K562 (cell line): ENCODE measurements around the gene FMN2. TPM values are rescaled to one million over a fixed set of nuclear protein-coding genes. Genes with fewer than 3 reads are reported as not detected.

Source experiments
- ATAC-seq: fragments of 200-7000 bp; cut with Tn5 transposase; 3 replicates; pipeline ENCODE4 v1.9.1; 2020; ENCODE audit warnings: moderate library complexity
- BruUV-seq: library from RNA; stranded (reverse); fragments of 400-500 nt; replicated peaks from 2 replicates; lab custom pipeline; 2021; lab: Mats Ljungman, UMichigan
- CTCF ChIA-PET: fragments of 300-600 bp; formaldehyde crosslinking; extraction: SDS; loops from one replicate; lab custom pipeline; 2021; ENCODE audit warnings: low intra/inter-chr PET ratio; lab: Yijun Ruan, JAX
- POLR2A ChIA-PET: fragments of 300-600, 350-650 bp; sonication (Branson Sonifier 250); formaldehyde crosslinking; extraction: SDS; loops from one replicate; lab custom pipeline; 2021; ENCODE audit warnings: antibody characterized with exemption, inconsistent platforms; lab: Yijun Ruan, JAX
- DNase-seq, 4 experiments: peaks; one replicate each; pipeline versions ENCODE4 v3.0.0 to v3.0.0-alpha.2; 2011 to 2018; ENCODE audit warnings: low spot score in 3 of 4, mixed read lengths in 3 of 4; ENCODE audit errors: extremely low read depth in 1 of 4
- FAIRE-seq: peaks from 2 replicates; lab custom pipeline; 2011; peaks lifted over from hg19 to GRCh38; lab: Jason Lieb, UNC
- H2AFZ ChIP-seq: 2 replicates; pipeline ENCODE4 v1.6.0; 2011; ENCODE audit warnings: low read depth, low read length, control low read depth, inconsistent platforms
- H3K27ac ChIP-seq: fragments of 200-600 bp; 3 replicates; pipeline ENCODE4 v1.8.0; 2011; ENCODE audit warnings: low read depth, mild to moderate bottlenecking, control low read depth, inconsistent platforms, low read length, moderate library complexity, mixed read lengths; ENCODE audit errors: extremely low read depth
- H3K27me3 ChIP-seq, 2 experiments: fragments of 300-600 bp in 1 of 2; 2 replicates in 1 of 2; 3 replicates in 1 of 2; pipeline versions ENCODE4 v1.6.0 to v1.8.0; 2011; ENCODE audit warnings: inconsistent platforms in 2 of 2, low read length in 2 of 2, mild to moderate bottlenecking in 1 of 2, mixed read lengths in 1 of 2, moderate library complexity in 1 of 2; ENCODE audit not compliant: control insufficient read depth in 2 of 2, insufficient read depth in 2 of 2
- H3K36me3 ChIP-seq: fragments of 300-600 bp; 3 replicates; pipeline ENCODE4 v1.8.0; 2011; ENCODE audit warnings: mild to moderate bottlenecking, low read length, inconsistent platforms; ENCODE audit not compliant: control insufficient read depth, insufficient read depth
- H3K4me1 ChIP-seq, 2 experiments: fragments of 200-600 bp in 1 of 2; replicated peaks in 1 of 2; 2 replicates in 1 of 2; 3 replicates in 1 of 2; pipeline versions ENCODE4 v1.5.1 to v1.8.0; 2011; ENCODE audit warnings: inconsistent platforms in 2 of 2, low read length in 2 of 2, mild to moderate bottlenecking in 1 of 2, mixed read lengths in 1 of 2, moderate library complexity in 1 of 2; ENCODE audit not compliant: control insufficient read depth in 2 of 2, insufficient read depth in 2 of 2
- H3K4me2 ChIP-seq: 2 replicates; pipeline ENCODE4 v1.6.1; 2011; ENCODE audit warnings: low read length, control low read depth, inconsistent platforms, mixed read lengths; ENCODE audit not compliant: insufficient read depth
- H3K4me3 ChIP-seq: fragments of 200-600 bp; sonication (generic), shearing (Covaris generic); 2 replicates; pipeline ENCODE4 v1.5.1; 2016; ENCODE audit warnings: control low read depth, inconsistent platforms
- H3K79me2 ChIP-seq: fragments of 200-600 bp; 3 replicates; pipeline ENCODE4 v1.8.0; 2011; ENCODE audit warnings: low read length, inconsistent platforms; ENCODE audit not compliant: control insufficient read depth, insufficient read depth
- H3K9ac ChIP-seq, 2 experiments: 2 replicates each; pipeline versions ENCODE4 v1.6.0 to v1.6.1; 2011; ENCODE audit warnings: low read depth in 2 of 2, low read length in 2 of 2, control low read depth in 1 of 2, inconsistent platforms in 1 of 2, mild to moderate bottlenecking in 1 of 2, mixed read lengths in 1 of 2; ENCODE audit not compliant: insufficient read depth in 1 of 2
- H3K9me1 ChIP-seq: one replicate; pipeline ENCODE4 v1.6.0; 2011; ENCODE audit warnings: inconsistent platforms, mild to moderate bottlenecking, low read length, moderate library complexity; ENCODE audit not compliant: control insufficient read depth, insufficient read depth
- H3K9me3 ChIP-seq: replicated peaks from 2 replicates; pipeline ENCODE4 v1.5.1; 2011; ENCODE audit warnings: low read depth, low read length, inconsistent platforms; ENCODE audit not compliant: control insufficient read depth, insufficient read depth
- H4K20me1 ChIP-seq: replicated peaks from 2 replicates; pipeline ENCODE4 v1.6.1; 2011; ENCODE audit warnings: low read length, inconsistent platforms, mixed read lengths; ENCODE audit not compliant: control insufficient read depth, insufficient read depth
- BACH1 ChIP-seq: fragments of 200-800 bp; sonication (Bioruptor generic); IDR thresholded peaks from 2 replicates; pipeline ENCODE4 v1.6.1; 2016; ENCODE audit warnings: missing genetic modification characterization, missing compliant biosample characterization
- CREB1 ChIP-seq, 2 experiments: sonication (generic) in 1 of 2; formaldehyde crosslinking in 1 of 2; IDR thresholded peaks; 2 replicates each; pipeline versions ENCODE4 v1.6.1 to v1.8.0; 2012 to 2022; ENCODE audit warnings: inconsistent platforms in 1 of 2, mild to moderate bottlenecking in 1 of 2, missing genetic modification reagents in 1 of 2, moderate library complexity in 1 of 2
- CTCF ChIP-seq, 3 experiments: IDR thresholded peaks in 2 of 3; conservative IDR thresholded peaks in 1 of 3; 2 replicates each; pipeline ENCODE4 v1.5.1; 2011 to 2012; ENCODE audit warnings: low read length in 3 of 3, mild to moderate bottlenecking in 3 of 3, control low read depth in 2 of 3, improper control_type of control experiment in 1 of 3, inconsistent platforms in 1 of 3, low read depth in 1 of 3, mixed read lengths in 1 of 3, moderate library complexity in 1 of 3; ENCODE audit not compliant: insufficient read depth in 2 of 3
- RAD21 ChIP-seq, 2 experiments: fragments of 250-450 bp in 1 of 2; fragments of 450-650 bp in 1 of 2; sonication (Bioruptor Pico) in 1 of 2; formaldehyde crosslinking in 1 of 2; IDR thresholded peaks in 1 of 2; conservative IDR thresholded peaks in 1 of 2; 2 replicates each; pipeline versions ENCODE4 v1.4.0 to v1.8.0; 2020 to 2022; ENCODE audit warnings: mild to moderate bottlenecking in 2 of 2, moderate library complexity in 1 of 2
- SFPQ ChIP-seq: fragments of 200-400 bp; formaldehyde crosslinking; IDR thresholded peaks from 2 replicates; pipeline ENCODE4 v1.6.1; 2017; ENCODE audit warnings: mild to moderate bottlenecking, low read depth, low read length, moderate library complexity
- ZBTB2 ChIP-seq: fragments of 450-650 bp; IDR thresholded peaks from 2 replicates; pipeline ENCODE4 v1.6.1; 2016; ENCODE audit warnings: antibody characterized with exemption
- WGBS: fragments of 100-300 bp; shearing (Covaris generic); methylation state at CpG from one replicate; pipeline ENCODE4 v1.1.6; 2016; ENCODE audit warnings: low coverage, mixed read lengths; ENCODE audit not compliant: insufficient coverage; ENCODE audit errors: missing lambda C conversion rate; 5-methylcytosine and 5-hydroxymethylcytosine counted together
- in situ Hi-C: fragments of 300-500 bp; cut with MboI; formaldehyde crosslinking; loops from 4 replicates; pipeline ENCODE4 v1.15.0; 2018; ENCODE audit warnings: inconsistent platforms, mixed read lengths
- intact Hi-C: fragments of 100-400 bp; cut with micrococcal nuclease; formaldehyde crosslinking; loops from 2 replicates; pipeline ENCODE4 v1.14.2; 2022
- polyA plus RNA-seq, 8 experiments: library from polyadenylated mRNA; depleted of rRNA in 4 of 8; stranded (reverse) in 5 of 8; unstranded in 3 of 8; fragments of >200 nt; fragmentation: Nextera tagmentation in 2 of 8; fragmentation: Illumina TruSeq in 1 of 8; extraction: Ambion mirVana in 2 of 8; extraction: Trizol in 1 of 8; gene quantifications; 2 replicates each; pipeline versions ENCODE4 v1.2.1 to v1.2.3, GENCODE V29; 2011 to 2014; ENCODE audit warnings: inconsistent platforms in 1 of 8, missing spikeins in 1 of 8
- total RNA-seq, 7 experiments: library from RNA; depleted of rRNA in 6 of 7; stranded (reverse); fragments of >200 nt in 6 of 7; fragmentation: Illumina TruSeq in 2 of 7; extraction: Trizol in 2 of 7; gene quantifications; 2 replicates each; pipeline versions ENCODE4 v1.2.1 to v1.2.3, GENCODE V29; 2011 to 2021; ENCODE audit warnings: low replicate concordance in 1 of 7

The FMN2 gene
- total and polyA plus RNA-seq, 9 of the 15 experiments (the other 6 are each of a cell fraction or from before 2014, with no cell fraction given): 0.15 to 0.45 (median 0.16) TPM; not detected in 3

- no peak for TF ChIP-seq ZBTB2
- no peak for TF ChIP-seq CREB1 (IDR thresholded peaks at IDR 0.05)
- no peak for TF ChIP-seq CREB1 (CRISPR knock-in tag; IDR thresholded peaks at IDR 0.05)
- no peak for TF ChIP-seq SFPQ
Measured at GRCh38 chr1:240148333-240148732, 56.6 kb downstream of the FMN2 start (continued).

- Histone ChIP-seq H3K4me1 (no peaks in the 10 kb centered on the region), H3K27ac (no peak overlapping the region), H3K27me3 (no peaks in the 10 kb centered on the region), H3K9ac (no peak overlapping the region), H3K9me1 (no peaks in the 10 kb centered on the region), H3K36me3 (no peaks in the 10 kb centered on the region), H2AFZ (no peak overlapping the region), H4K20me1 (no peaks in the 10 kb centered on the region), H3K79me2 (no peaks in the 10 kb centered on the region), H3K9me3 (no peaks in the 10 kb centered on the region), H3K4me2 (no peak overlapping the region), H3K4me3 (no peak overlapping the region)
- in situ Hi-C loops: no loop called here
- ChIA-PET POLR2A (interaction anchor here (1.0 to 1.1 kb wide), 2 partner anchors 9 to 22 kb away, joined by 4 to 6 read pairs; no protein-coding TSS in a partner anchor), CTCF (interaction anchor here (0.6 to 0.7 kb wide), 3 partner anchors 22 to 199 kb away, joined by 3 to 4 read pairs (median 4); no protein-coding TSS in a partner anchor)
- ATAC-seq (peak; percentile 73), DNase-seq (peak; percentile 9 to 37 (median 32)), FAIRE-seq (peak; percentile 54)
- WGBS: 1% methylated on average over 3 of the region's 3 CpGs
- intact Hi-C loops: loop anchor here (10.0 kb wide), 1 partner anchor 195 kb away; no protein-coding TSS in a partner anchor
- TF ChIP-seq CTCF (IDR thresholded peaks at IDR 0.05 in 2 of 3, conservative IDR thresholded peaks at IDR 0.05 in 1 of 3; ENCODE audit: insufficient read depth in 2 of 3, low read depth in 1 of 3, low read length in 3 of 3) (peak; percentile 22 to 60 (median 47); a peak in 5 of 6 replicates), RAD21 (CRISPR knock-in tag; conservative IDR thresholded peaks at IDR 0.05 in 1 of 2, IDR thresholded peaks at IDR 0.05 in 1 of 2) (peak in 1 of 2 experiments; percentile 41; a peak in 1 of 4 replicates), BACH1 (tag) (no peak)
- BruUV-seq: no TSS peak
Measured at GRCh38 chr1:240149484-240150094, 57.9 kb downstream of the FMN2 start.
